Liver (tissue), 3 donors: ENCODE data around the gene SPARC.

ENCODE experiments used
- MAX ChIP-seq: IDR thresholded peaks from 2 replicates; pipeline ENCODE4 v1.6.1; 2016; ENCODE audit warnings: antibody characterized with exemption
- RXRA ChIP-seq, 2 donors: IDR thresholded peaks; 2 replicates each; pipeline ENCODE4 v1.6.1; 2017 to 2018; ENCODE audit warnings: antibody characterized with exemption in 2 of 2, mild to moderate bottlenecking in 1 of 2
- YY1 ChIP-seq: IDR thresholded peaks from 2 replicates; pipeline ENCODE4 v1.6.1; 2016; ENCODE audit warnings: antibody characterized with exemption, mild to moderate bottlenecking
- TF ChIP-seq, protein P1 (sequence below): fragments of 150-350 bp; IDR thresholded peaks from 2 replicates; pipeline ENCODE4 v1.5.1; 2017; ENCODE audit warnings: improper control_type of control experiment, low read depth, low read length; ENCODE audit not compliant: missing input control
- donor health status: healthy.
- donor health status: healthy.

DNA sequence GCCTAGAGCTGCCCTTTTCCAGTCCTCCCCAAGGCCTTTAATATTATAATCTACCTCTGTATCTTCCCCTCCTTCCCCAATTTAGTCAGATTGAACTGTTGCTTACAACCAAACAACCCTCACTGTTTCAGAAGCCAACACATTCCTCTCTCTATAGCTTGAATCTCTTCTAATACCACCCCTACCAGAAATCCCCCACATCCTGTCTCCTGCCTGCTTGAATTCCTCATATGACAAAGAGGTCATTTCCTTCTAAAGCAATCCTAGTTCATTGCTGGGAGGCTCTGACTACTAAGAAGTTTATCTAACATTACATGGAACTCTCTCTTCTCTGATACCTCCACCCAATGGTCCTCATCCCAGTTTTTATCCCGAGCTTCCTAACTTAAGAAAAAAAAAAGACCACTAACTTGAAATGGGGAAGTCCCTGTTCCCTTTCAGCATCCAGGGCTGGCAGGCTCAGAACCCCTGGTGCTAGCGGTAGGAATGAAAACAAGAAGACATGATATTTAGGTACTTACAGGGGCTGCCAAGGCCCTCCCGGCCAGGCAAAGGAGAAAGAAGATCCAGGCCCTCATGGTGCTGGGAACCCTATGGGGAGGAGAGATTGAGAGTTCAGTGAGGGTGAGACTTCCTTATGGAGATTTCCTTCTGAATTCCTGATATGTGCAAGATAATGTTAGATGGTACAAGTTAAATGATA lies 11.0 kb downstream of the SPARC start:
- TF ChIP-seq MAX, result no peak
- TF ChIP-seq, protein P1, sequence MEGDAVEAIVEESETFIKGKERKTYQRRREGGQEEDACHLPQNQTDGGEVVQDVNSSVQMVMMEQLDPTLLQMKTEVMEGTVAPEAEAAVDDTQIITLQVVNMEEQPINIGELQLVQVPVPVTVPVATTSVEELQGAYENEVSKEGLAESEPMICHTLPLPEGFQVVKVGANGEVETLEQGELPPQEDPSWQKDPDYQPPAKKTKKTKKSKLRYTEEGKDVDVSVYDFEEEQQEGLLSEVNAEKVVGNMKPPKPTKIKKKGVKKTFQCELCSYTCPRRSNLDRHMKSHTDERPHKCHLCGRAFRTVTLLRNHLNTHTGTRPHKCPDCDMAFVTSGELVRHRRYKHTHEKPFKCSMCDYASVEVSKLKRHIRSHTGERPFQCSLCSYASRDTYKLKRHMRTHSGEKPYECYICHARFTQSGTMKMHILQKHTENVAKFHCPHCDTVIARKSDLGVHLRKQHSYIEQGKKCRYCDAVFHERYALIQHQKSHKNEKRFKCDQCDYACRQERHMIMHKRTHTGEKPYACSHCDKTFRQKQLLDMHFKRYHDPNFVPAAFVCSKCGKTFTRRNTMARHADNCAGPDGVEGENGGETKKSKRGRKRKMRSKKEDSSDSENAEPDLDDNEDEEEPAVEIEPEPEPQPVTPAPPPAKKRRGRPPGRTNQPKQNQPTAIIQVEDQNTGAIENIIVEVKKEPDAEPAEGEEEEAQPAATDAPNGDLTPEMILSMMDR, result no peak
- no peak for TF ChIP-seq YY1
- TF ChIP-seq RXRA (IDR thresholded peaks at IDR 0.05), result no peak
